Astrocyte of the hippocampus (primary cell): ENCODE results near the gene ITSN2.

Experiments used
- DNase-seq: peaks from one replicate; pipeline ENCODE4 v3.0.0; 2011; ENCODE audit warnings: low read depth, low spot score

ITSN2 gene

GRCh38 chr2:24269265-24269664 is 91.1 kb downstream of the ITSN2 start:
- DNase-seq: peak; percentile 2

- DNase-seq: no peak
These were observed 95.1 kb downstream of the ITSN2 start for GRCh38 chr2:24265212-24265611.

DNA sequence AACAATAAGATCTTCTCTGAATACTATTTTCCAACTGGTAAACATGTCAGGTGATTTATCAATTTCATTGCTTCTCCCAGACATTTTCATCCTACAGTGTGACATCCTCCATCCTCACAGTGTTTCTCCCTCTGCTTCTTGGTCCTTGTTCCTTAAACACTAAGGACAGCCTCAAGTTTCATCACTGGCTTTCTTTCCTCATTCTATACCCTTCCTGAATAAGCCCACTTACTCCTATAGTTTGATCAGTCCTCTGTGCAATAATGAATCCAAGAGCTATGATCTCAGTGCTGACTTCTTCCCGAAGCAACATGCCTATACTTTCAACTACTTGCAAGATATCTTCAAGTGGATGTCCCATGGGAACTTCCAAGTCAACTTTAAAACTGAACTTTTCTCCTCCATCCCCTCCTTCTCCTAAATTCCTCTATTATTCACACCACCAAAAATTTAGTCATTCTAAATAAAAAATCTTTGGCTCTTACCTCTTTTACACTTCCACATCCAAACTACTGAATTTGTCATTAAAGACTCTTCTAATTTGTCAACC is 97.8 kb downstream of the ITSN2 start:
- DNase-seq: no peak

DNA sequence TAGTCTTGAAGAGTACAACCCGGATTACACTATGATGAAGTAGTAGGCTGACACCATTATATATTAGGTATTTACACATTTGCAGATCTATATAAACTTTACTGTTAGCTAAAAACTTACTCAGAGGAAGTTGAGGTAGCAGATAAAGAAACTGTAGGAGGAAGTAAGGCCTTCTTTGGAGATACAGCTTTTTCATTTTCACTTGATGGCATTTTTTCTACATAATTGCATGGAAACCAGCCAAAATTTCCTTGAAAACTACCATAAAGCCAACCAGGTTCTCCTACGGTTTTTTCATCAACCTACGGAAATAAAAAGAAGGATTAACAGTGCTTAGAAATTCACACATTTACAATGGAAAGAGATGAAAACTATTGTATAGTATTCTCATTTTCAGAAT is 98.9 kb downstream of the ITSN2 start:
- DNase-seq: no peak

DNA sequence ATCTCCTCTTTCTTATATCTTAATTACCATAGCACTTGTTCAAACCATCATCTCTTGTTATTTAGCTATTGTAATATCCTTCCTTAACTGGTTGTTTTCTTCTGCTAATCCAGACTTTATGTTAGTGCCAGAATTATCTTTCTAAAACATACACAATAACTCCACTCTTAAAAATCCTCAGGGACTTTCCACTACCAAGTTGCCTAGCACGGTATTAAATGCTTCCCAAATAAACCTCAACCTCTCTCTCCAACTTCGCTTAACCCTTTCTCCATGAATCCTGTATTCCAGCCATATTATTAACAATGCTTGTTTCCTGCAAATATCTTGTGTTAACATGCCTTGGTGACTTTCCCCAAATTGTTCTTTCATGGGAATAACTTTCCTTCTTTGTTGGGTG is 101.0 kb downstream of the ITSN2 start:
- no peak for DNase-seq

GRCh38 chr2:24258718-24259117 is 101.6 kb downstream of the ITSN2 start:
- DNase-seq: no peak

- no peak for DNase-seq
These were observed 106.9 kb downstream of the ITSN2 start for GRCh38 chr2:24253303-24253919.

- DNase-seq: no peak
These were observed 112.7 kb downstream of the ITSN2 start for GRCh38 chr2:24247592-24247991.

- DNase-seq: no peak
These were observed 113.2 kb downstream of the ITSN2 start for GRCh38 chr2:24247164-24247563.

DNA sequence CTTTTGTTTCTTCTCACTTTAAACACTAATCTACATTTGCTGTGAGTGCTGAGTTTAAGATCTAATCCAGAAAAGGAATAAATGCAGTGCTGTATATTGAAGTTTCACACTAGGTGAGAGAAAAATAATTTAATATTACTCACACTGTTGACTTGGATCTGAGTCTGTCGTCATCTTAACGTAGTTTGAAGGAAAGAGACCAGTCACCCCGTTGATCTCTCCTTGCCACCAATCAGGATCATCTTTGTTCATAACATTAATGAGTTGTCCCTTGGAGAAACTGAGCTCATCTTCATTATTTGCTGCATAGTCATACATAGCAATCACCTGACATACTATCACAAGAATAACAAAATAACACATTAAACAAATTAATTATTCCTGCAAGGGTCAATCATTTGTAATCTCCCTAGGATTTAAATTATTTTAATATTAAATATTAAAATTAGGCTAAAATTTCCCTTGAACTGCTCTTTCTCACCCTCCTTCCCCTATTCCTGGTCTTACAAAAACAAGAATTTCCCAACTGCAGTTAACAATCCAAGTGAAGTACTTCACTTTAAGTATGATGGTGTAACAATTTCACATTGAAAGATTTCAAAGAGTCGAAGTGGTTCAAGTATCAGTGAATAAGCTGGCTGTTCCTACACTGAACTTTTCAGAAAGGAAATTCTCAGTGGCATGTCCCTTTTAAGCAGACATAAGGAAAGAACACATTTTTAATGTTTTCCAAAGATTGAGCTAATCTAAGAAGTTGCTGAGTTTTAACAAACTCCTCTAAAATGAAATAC is 114.2 kb downstream of the ITSN2 start:
- DNase-seq: no peak

- DNase-seq: no peak
These were observed 118.8 kb downstream of the ITSN2 start for GRCh38 chr2:24241528-24241927.

DNA sequence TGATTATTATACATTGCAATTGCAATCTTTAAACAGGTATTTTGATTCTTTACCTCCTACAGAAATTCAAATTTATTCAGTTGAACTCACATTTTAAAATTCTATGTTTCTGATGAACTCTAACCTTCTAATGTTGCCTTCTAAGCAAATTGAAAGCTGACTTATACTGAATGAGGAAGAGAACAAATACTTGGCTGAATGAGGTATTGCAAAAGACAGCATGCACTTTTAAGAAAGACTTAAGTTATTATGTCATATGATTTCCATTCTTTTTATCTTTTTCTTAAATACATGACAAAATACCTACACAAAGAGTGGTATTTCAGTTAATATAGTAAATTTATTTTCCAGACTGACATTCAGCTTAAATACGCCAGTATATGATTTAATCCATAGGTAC is 120.8 kb downstream of the ITSN2 start:
- no peak for DNase-seq

DNA sequence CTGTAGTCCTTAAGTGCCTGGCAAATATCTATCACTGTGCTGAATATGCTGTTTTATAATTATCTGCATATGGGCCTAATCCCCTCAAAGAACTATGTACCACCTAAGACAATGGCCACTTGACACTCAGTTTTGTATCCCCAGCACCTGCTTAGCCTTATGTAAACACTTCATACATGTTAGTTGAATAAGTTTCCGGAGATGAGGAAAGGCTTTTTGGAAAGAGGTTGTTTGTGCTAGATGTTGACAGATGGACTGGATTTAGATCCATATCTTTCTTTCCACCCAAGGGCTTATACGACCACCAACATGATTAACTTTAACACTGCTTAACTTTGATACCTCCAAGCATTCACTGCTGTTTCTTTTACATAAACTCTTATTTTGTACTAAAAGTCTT is 122.2 kb downstream of the ITSN2 start:
- no peak for DNase-seq

DNA sequence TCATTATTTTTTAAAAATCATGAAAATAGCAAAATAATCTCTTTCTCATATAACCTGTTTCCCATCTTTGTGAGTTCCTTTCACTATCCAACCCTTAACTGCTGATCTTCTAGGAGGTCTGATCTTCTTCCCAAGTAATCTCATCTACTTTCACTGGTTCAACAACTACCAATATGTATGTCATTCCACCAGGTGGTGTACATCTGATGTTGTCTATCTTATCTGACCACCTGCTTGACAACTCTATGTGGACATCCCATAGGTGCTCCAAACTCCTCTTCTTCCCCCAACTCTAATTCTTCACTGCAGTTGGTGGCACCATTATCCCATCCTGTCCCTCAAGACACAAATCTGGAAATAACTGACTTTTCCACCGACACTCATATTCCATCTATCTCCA is 123.0 kb downstream of the ITSN2 start:
- DNase-seq: no peak

GRCh38 chr2:24233321-24233720 is 127.0 kb downstream of the ITSN2 start:
- DNase-seq: no peak

GRCh38 chr2:24231461-24231881 is 128.9 kb downstream of the ITSN2 start:
- peak; percentile 58 for DNase-seq

- peak; percentile 18 for DNase-seq
These were observed 131.9 kb downstream of the ITSN2 start for GRCh38 chr2:24228470-24228869.

DNA sequence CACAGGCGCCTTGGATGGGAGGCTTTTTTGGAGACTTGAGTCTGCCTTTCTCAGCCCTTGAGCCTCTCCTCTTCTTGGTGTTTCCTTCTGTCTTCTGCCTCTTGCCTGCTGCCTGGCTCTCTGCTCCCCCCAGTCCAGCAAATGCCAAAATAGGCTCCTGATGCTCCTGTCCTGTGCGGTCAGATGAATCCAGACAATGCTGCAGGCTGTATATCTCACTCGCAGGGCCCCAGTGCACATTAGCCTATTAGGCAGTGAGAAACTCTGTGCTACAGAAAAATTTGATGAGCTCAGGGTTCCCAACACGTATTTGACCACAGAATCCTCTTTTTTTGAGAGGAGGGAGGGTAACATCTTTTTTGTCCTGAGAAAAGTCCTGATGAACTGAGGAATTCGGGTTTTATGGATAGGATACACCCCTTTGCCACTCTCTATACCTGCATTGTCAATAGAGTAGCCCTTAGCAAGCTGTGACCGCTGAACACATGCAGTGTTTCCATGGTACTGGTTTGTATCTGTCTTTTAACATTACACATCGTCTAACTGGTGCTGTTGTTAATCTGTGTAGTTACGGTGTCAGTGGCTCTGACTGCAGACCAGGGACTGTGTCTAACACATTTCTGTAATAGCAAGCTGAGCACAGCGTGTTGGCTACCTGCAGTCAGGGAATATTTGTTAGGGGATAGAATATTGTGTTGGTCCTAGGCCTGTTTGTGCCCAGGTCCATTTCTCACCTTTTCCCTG is 134.7 kb downstream of the ITSN2 start:
- DNase-seq: no peak

DNA sequence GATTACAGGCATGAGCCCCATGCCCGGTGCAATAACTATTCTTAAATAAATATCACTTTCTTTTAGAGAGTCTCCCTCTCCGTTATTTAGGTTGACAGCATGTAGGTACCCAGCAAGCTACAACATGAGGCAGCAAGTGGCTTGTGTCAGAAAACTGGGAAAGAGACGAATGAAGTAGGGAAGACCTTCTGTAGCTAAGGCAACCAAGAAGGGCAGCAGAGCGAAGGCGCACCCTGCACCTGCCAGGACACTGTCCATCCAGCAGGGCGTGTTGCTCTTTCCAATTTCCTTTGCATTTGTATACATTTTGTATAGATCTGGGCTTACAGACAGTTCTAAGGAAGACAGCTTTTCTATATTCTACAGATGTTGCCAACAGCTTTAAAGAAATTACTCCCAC is 137.4 kb downstream of the ITSN2 start:
- no peak for DNase-seq

DNA sequence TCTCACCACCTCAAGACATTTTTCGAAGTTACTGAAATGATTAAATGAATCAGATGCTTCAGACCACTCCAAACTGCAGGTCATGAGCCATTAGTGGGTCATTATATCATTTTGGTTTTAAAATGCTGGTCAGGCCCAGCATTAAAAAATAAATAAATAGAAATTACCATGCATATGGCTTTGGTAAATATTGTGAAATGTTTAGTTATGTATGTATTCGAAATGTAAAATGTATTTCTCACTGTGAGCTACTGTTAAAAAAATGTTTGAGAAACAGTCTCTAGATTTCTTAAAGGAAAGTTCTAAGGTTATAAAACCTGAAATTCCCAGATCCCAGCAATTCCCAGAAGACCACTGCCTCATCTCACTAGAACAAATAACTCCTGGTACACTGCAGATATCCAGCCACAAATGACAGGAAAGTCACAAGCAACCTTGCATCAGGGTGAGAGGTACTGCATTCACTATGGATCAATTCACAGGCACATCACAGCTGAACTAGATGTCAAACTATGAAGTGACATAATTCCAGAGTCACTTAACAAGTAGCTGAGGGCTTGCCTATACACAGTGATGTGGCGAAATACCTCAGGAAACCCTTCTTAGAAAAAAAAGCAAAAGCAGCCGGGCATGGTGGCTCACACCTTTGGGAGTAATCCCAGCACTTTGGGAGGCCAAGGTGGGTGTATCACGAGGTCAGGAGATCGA is 138.8 kb downstream of the ITSN2 start:
- no peak for DNase-seq

DNA sequence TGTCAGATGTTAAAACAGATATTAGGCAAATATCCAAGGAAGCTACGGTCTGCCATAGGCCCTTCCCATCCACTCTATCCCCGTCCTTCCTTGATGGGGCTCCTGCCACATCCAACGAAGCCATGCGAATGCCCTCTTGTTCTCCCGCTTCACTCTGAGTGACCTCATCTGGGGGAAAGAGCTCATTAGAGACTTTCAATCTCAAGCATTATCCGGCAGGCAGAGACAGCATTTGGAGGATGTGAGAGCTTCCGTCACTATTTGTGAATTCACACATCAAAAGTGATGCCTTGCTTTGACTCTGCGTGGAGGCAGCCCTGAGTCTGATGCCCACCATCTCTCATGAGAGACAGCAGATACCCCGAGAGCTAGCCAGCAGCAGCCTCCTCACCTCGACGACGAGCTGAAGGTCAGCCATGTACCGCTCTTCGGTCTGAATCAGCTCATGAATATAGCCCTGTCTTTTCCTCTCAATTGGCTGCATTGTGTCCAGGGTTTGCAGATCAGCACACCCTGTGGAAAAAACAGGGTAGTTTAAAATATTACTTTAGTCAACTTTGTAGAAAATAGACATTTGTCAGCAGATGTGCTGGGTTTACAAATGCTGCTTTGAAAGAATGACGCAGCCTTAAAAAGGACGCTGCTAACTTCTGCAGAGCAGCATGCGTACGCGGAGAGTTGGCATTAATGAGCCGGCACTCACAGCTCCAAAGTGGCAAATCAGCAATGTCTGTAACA is 139.6 kb downstream of the ITSN2 start:
- peak; percentile 20 for DNase-seq
